Spleen (tissue), 3 donors: ENCODE data around the gene BASP1.

Experiments
- POLR2A ChIP-seq, 3 donors: fragments of 450-650 bp; IDR thresholded peaks; one replicate each; pipeline ENCODE4 v1.5.1; 2017; ENCODE audit warnings: antibody characterized with exemption in 3 of 3, mild to moderate bottlenecking in 1 of 3
- POLR2AphosphoS5 ChIP-seq, 3 donors: sonication (generic); formaldehyde crosslinking; IDR thresholded peaks; one replicate each; pipeline ENCODE4 v1.5.1; 2017; ENCODE audit warnings: antibody characterized with exemption in 3 of 3

- TF ChIP-seq POLR2A (IDR thresholded peaks at IDR 0.05) (no peak), POLR2AphosphoS5 (IDR thresholded peaks at IDR 0.05) (no peak)
These were observed 33.6 kb upstream of the BASP1 start for GRCh38 chr5:17183831-17184230.
